ENCODE results near the gene KLF13.
A peak's percentile ranks its signal among the peaks of the same experiment; 100 is the strongest.

The KLF13 gene

DNA sequence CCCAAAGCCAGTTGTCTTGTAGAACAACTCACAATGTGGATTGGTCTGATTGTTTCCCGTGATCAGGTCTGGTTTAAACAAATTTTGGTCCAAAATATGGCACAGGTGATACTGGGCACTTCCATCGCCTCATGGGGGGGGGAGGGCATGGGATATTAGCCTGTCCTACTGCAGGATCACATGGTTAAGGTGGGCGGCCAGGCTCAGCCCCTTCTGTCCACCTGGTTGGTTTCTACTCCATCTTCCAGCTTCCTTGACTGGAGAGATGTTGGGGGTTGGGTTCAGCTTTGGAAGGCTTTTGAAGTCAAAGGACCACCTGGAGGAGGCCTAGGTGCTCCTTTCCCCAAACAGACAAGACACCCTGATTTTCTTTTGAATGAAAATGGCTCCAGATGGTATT lies 7.2 kb downstream of the KLF13 start:
- DNase-seq = no peak

DNA sequence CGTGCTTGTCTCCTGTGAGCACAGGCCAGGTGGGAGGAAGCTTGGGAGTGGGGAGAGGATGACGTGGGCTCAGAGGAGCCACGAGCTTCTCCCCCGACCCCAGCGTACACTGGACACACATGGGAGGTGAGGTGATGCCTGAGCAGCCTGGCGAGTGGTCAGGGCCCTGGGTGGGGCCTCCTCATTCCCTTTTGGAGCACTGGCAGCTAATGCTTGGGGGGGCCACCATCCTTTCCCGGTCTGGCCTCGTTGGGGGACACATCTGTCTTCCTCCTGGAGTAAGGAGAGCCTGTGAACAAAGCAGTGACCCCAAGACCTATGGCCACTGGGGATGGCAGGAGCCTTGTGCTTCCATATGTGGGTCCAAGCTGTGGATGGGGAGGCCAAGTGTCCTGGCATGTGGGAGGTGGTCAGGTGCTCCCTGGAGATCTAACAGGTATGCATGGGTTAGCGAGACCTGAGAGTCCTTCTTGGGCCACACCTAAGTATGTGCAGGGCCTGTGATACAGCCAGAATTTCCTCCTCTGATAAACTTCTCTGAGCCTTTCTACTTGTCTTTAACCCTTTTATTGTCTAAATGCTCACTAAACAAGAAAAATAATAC lies 9.5 kb downstream of the KLF13 start:
- no peak for DNase-seq

DNA sequence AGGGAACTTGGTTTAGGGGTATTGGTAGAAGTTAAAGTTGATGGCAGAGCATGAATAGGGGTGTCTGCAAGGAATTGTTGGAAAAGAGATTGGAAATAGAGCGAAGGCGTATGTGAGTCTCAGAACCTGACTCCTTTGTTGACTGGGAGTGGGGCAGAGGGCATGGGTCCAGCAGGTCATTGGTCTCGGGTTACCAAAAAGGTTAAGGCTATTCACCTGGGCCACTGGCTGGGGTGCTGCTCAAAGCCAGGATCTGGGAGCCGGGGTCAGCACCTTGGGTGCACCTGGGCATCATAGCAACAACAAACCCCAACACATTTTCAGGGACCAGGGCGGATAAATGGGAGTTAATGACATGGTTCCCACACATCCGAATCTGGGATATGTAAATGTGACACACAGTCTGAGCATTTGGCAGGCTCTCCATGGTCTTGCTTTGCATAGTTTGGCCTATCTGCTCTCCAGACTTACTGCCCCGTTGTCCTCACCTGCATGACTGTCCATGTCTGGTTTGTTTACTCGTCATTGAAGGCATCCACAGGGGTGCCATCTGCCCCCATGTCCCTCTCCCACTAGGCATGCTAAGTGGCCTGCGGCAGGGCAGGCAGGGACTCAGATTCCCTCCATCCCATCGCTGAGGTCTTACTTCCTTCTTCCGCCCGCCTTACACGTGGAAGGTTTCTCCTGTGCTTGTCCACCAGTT lies 10.1 kb downstream of the KLF13 start:
- DNase-seq = no peak

DNA sequence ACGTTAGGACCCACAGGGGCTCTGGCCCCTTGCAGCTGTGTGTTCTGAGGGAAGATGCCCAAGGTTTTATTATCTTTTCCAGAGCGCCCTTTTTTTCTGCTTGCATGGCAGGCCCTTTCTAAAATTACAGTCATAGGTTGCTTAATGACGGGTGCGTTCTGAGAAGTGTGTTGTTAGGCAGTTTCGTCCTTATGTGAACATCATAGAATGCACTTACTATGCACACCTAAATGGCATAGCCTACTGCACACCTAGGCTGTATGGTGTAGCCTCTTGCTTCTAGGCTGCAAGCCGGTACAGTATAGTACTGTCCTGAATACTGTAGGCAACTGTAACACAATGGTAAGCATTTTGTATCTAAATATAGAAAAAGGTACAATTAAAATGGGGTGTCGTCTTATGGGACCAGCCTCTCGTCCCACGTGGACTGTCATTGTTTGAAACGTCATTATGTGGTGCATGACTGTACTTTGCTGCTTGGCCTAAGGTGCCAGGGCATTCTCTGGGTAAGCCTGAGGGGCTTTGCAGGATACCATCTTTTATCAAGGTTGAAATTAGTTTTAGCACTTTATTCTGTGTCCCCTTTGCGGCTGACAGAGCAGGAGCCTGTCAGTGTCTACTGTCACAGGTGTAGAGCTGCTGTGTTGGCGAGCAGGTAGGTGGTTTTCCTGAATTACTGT lies 10.9 kb downstream of the KLF13 start:
- no peak for DNase-seq

DNA sequence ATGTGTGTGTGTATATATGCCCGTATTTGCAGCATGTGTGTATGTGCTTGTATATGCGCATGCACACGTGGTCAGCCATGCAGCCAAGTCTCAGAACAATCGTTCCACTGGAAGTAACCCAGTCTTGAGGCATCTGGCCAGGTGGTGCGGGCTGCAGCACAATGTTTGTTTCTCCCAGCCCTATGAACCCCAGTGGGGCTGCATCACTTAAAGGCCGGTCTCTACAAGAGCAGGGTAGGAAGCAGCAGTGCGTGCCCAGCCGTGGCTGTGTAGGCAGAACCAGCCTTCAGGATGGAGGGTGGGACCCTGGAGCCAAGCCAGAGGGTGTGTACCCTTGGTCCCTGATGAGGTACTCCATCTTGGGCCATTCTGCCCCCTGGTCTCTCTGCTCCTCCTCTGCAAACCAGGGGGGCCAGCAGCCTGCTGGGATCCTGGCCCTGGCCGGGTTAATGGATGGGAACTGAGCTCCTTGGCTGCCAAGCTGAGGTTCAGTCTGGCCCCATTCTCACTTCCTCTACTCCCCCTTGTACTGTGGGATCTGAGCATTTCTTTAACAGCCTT lies 11.8 kb downstream of the KLF13 start:
- DNase-seq = no peak

DNA sequence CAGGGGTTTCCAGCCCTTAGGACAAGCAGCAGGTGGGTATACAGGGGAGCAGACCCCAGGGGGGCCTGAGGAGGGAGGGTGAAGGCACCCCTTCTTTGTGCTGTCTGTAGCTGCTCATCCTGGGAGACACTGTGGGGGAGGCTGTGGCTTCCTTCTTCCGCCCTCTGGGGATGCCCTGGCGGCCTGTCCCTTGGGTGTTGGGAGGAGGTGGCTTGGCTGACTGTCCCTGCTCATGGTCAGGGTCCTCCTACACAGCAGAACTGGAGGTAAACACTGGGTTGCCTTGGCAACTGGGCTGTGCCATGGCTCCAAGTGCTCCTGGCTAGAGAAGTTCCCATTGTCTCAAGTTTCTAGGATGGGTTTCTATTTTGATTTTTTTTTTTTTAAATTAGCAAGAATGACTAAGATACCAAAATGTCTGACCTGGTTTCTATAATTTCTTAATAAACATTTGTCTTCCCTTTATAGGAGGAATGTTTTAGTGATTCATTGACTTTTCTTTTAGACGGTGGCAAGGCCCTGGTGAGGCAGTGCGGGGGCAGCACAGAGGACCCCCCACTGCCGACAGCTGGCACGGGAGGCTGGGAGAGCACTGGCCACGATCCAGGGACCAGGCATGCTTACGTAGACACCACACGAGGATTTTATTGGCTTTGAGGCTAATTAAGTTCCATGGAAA lies 12.4 kb downstream of the KLF13 start:
- DNase-seq = no peak

DNA sequence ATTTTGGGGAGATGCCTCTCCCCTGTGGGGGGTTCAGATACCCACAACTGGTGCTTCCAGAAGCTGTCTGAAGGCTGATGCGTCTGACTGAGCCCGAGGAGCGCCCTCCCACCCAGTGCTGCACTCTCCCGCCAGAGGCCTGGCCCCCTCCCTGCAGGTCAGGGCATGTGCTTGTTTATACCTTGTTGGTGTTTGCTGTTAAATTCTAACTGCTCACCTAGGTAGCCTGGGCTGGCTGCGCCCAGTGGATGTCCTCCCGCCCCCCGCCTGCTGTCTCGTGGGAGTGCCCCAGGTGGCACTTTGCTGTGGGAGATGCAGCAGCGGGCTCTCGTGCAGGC lies 12.9 kb downstream of the KLF13 start:
- peak; percentile 44 for DNase-seq

DNA sequence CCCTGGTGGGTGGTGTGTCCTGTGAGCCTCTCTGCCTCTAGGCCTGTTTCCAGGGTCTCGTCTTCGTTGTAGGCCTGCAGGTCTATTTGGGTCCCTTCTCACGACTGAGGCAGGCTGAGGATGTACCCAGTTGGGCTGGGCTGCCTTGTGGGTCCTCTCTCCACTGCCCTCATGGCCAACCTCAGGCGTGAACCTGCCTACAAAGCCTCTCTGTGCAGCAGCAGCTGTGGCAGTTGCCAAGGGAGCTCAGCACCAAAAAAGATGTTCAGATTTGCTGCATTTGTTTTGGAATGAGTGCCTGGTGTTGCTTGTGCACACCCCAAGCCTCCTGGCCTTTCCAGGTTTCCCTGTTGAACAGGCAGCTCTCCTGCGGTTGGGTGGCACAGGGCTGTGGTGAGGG lies 13.4 kb downstream of the KLF13 start:
- no peak for DNase-seq

DNA sequence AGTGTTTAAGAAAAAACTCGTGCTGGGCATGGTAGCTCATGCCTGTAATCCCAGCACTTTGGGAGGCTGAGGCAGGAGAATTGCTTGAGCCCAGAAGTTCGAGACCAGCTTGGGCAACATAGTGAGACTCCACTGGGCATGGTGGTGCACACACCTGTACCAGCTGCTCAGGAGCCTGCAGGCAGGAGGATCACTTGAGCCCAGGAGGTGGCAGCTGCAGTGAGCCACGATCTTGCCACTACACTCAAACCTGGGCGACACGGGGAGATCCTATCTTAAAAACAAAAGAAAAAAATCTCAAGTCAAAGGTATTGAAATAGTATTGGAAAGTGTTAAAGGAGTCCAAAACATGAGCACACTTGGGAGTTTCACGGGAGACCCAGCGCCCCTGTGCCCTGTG lies 14.0 kb downstream of the KLF13 start:
- no peak for DNase-seq

DNA sequence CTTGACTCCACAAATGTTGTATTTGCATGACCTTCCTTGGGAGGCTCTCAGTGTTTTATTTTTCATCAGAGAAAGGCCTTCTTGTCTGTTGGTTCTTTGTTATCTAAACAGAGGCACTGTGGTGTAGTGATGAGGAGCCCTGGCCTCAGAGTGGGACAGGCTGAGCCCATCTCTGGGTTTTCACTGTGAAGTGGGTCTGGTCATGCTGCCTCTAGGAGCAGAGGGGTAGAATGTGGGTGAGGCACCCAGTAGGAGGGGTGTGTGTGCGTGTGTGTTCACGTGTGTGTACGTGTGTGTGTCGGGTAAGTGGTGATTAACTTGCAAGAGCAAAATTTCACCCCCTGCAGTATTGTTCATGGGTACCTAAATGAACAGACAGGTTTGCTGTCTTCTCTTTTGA lies 14.4 kb downstream of the KLF13 start:
- DNase-seq = no peak

DNA sequence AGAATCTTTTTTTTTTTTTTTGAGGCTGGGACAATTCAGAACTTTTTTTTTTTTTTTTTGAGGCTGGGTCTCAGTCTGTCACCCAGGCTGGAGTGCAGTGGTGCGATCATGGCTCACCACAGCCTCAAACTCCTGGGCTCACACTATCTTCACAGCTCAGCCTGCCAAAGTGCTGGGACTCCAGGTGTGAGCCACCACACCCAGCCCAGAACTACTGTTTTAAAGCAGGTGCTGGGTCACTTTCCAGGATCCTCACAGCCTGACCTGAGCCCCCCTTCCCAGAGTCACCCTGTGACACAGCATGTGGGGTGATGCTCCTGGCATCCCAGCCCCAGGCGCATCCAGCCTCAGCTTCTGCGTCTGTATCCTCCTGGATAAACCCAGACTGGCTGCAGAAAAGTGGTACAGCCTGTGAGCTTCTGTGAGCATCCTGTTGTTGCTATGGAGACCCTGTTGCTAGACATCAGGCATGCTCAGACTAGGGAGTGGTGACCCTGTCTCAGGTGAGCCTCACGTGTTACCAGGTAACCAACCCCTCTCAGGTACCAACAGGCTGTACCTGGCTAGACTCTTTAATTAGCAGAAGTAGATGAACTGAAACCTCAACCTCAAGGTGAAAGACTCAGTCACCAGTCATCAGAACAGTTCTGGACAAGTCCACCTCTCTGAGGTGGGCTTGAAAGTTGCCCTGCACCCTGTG lies 15.0 kb downstream of the KLF13 start:
- DNase-seq = peak; percentile 55

DNA sequence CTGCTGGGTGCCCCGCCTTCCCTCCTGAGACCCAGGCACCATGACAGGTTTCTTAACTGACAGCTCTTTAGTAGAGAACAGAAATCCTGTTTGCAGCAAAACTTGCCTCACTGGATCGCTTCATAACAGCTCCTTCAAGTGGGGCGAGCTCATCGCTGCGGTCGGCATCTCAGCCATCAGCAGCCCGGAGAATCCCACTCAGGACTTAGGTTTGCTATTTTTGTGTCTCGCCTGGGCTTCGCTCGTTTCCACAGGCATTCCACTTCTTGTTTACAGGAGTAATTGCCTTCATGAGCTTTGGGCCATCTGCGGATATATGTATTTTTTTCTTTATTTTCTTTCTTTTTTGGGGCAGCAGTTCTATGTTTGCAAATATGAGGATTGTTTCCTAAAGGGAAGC lies 15.7 kb downstream of the KLF13 start:
- DNase-seq = no peak

DNA sequence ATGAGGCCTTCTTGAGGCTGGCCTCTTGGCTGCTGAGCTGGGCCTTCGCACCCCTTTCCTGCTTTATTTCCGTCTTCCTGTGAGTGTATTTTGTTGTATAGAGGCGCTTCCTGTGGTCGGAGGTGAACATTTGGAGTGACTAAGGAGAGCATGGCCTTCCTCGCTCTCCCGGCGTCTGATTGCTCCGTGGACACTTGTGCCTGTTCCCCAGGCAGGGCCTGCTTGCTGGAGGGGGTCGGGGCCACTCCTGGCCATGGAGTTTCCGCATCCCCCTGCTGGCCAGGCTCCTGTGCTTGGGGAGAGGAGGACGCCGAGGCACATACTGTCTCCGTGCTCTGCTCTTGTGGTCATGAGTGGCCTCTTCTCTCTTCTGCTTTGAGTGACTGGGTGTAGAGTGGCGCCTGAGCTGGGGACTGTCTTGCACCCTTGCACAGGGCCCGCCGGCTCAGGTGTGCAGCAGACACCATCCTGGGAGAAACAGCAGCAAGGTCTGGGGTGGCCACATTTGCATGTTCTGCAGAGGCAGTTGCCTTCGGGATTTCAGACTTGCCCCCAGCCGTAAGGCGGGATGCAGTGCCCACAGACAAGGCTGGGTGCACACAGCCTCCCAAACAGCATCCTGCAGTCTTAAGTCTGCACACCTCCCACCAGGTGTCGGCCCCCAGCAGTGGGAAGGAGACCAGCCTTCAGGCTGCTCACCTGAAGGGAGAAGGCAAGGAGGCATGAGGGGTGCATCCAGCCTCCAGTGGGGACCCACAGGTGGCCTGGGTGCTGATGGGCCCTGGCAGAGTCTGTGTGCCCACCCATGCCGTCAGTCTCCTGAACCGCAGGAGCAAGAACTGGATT lies 16.4 kb downstream of the KLF13 start:
- no peak for DNase-seq

DNA sequence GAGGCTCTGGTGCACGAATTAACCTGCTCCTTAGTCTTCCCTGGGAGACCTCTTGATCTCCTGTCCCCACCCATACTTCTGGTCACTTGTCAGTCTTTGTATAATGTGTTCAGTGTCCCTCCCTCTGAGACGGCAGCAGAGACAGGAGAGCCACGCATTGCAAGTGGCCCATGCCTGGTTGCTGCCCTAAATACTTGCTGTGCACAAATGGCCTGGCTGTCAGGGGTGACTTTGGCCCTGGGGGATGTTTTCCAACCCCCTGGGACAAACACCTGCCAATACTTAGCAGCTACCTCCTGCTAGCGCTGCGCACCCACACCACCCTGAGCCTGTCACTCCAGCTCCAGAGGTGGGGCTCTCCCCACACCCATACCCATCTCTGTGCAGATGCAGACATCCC lies 17.2 kb downstream of the KLF13 start:
- DNase-seq = no peak

DNA sequence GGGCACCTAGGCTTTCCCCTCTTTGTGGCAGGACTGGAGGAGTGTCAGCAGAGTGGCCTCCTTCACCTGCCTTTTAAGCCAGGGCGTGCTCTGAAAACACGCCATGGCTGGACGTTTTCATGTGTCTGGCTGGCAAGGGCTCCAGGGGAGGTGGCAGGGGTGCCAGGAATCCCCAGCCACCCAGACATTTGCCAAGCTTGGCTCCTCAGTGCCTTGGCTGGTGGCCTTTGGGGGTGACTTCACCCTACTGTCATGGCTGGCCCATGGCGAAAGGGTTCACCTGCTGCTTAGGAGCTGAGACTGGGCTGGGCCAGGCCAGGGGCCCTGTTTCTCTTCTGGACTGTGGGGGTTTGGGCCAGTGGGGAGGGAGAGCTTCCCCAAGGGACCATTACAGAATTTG lies 17.6 kb downstream of the KLF13 start:
- DNase-seq = no peak

DNA sequence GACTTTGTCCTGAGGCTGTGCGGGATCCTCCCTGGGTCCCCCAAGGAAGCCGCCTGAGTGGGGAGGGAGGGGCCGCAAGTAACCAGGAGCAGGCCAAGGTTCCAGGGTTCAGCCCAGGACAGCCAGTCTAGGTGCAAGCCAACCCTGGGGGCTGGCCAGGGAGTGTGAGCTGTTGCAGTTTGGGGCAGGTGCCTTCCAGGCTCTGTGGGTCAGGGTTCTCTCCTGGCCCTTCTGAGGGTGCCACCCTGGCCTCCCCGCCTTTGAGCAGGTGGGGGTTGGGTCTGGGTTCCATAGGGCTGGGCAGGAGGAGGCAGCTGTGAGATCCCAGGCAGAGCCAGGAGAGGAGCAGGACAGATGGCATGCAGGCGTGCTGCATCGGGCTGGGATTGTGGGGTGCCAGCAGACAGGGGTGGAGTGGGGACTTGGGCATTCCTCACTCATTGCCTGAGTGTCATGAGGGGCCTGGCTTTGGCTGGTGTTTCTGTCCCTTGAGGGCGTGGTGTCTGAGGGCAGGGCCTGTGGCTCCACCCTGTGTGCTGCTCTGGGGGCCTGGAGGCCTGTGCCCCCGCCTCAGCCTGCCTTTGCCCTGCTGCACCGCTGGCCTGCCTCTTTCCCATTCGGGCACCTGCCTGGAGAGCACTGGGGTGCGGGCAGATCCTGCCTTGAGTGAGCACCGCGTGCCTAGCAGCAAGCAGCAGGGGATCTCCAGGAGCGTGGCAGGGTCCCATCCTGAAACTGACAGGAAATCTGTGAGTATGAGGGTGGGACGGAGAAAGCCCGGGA lies 18.4 kb downstream of the KLF13 start:
- DNase-seq = no peak

DNA sequence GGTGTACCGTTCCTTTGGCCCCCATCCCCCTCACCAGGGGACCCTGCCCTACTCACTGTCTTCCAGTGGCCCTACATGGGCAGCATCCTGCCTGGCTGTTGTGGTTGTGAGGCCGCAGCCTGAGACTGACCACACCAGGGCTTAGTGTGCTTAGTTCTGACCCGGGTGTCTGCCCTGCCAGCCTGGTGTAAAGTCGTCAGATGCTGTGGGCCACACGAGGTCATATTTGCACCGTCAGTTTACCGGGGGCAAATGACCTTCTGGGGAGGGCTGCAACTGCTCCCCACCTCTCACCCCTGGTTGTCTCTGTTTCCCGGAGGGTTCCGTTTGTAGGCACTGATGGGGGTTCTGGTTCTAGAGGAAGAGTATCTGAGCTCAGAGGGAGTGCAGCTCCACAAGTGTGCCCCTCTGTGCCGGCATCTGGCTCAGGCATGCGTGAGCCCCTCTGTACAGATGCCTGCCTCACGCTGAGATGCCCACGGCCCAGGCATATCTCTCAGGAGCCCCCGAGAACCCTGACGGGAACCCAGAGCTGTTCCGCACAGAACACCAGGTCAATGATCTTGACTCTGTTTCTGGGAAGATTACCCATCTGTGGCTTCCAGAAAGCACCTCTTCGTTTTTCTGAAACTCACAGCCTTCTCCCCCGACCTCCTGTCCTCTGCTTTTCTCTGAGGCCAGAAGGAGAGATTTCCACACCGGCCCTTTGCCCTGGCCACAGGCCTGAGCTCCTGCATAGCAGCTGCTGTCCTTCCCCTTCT lies 19.2 kb downstream of the KLF13 start:
- no peak for DNase-seq

DNA sequence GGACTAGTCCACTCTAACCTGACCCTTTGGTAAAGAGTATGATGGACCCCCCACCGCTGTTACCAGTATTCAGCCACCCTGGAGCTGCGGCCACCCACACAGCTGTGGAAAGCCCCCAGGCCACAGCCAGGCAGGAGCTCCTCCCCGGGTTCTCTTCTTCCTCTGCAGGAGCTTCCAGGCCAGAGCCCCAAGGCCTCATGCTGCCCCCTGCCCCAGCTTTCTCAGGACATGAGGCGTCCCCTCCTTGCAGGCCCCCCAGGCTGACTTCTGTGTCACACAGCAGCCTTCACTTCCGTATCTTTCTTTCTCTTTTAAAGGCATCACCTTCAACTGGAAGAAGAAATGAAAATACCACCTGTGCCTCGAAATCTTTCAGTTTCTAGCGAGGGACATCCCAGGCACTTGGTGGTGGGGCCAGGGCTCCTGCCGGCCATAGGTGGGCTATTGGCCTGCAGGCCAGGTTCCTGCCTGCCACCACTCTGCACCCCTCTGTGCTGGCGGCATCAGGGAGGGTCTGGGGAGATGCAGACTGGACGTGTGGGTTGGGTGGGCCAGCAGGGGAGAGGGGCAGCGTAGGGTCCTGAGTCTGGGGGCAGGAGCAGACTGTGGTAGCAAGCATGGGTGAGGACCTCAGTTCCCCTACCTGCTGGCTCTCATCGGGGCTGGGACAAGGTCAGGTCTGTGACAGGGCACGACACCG lies 19.9 kb downstream of the KLF13 start:
- no peak for DNase-seq

DNA sequence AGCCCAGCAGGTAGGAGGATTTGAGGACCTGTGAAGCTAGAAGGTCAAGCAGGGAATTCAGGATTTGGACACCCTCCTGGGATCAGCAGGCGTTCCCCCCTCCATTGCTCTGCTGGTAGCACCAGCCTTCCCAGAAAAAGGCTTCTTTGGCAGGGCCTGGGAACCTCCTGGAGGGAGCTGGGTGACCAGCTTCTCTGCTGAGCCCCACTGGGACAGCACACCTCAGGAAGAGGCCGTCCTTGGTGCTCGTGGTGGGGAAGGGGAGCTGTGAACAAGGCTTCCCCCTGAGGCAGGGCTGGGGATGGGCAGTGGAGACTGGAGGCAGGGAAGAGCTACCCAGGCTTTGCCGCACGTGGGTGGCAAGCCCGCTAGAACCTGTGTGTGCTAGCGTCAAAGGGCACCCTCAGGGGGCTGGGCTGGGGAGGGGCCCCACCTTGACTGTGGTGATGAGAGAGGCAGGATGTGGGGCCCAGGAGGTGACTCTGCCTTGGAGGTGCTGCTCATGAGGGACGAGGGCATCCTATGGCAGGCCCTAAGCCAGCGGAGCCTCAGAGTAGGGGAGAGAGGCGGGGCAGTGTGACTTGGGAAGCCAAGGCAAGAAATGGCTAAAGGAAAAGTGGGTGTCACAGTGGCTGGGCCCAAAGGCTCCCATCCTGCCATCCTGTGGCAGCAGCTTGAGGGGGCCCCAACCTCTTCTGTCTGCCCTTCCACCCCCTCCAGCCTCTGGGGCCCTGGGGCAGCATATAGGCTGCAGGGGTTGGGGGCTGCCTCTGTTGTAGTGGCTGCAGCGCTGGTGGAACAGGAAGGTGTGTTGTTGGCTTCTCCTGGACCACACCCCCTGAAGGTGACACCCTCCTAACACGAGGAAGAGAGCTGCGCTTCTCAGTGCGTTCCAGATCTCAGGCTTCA lies 20.7 kb downstream of the KLF13 start:
- DNase-seq = no peak

Measured in NCI-H1417 treated with DMSO at 0.1 percent for 48 hours (cell line).